Left ventricle myocardium inferior (tissue), 1 donor: ENCODE data around the gene EEA1. TPM values are rescaled to one million over a fixed set of nuclear protein-coding genes. Genes with fewer than 3 reads are reported as not detected.

Source experiments
- DNase-seq: peaks from one replicate; pipeline ENCODE4 v3.0.0-alpha.2; 2020
- H3K27ac ChIP-seq: fragments of 200-600 bp; replicated peaks from 2 replicates; pipeline ENCODE4 v1.8.0; 2021
- H3K27me3 ChIP-seq: fragments of 200-600 bp; 2 replicates; pipeline ENCODE4 v1.8.0; 2021; ENCODE audit warnings: low read depth
- H3K36me3 ChIP-seq: fragments of 200-600 bp; 2 replicates; pipeline ENCODE4 v1.8.0; 2021
- H3K4me1 ChIP-seq: fragments of 200-600 bp; 2 replicates; pipeline ENCODE4 v1.8.0; 2021
- H3K4me3 ChIP-seq: fragments of 200-600 bp; 2 replicates; pipeline ENCODE4 v1.8.0; 2021; ENCODE audit warnings: mild to moderate bottlenecking, moderate library complexity
- H3K9me3 ChIP-seq: fragments of 200-600 bp; replicated peaks from 2 replicates; pipeline ENCODE4 v1.8.0; 2021
- CTCF ChIP-seq: fragments of 200-600 bp; IDR thresholded peaks from 2 replicates; pipeline ENCODE4 v1.8.0; 2021; ENCODE audit warnings: antibody characterized with exemption, mild to moderate bottlenecking, borderline replicate concordance
- intact Hi-C: fragments of 100-400 bp; cut with micrococcal nuclease; formaldehyde crosslinking; loops from one replicate; pipeline ENCODE4 v1.11.0; 2022
- total RNA-seq: library from RNA; stranded (reverse); fragmentation: NEBNext Ultra II Directional; extraction: Animal tissue kit (Norgen Biotek cat#: 25700); gene quantifications from one replicate; pipeline ENCODE4 v1.2.1, GENCODE V29; 2021
- donor health status: DM: no; HTN: yes; CAD: no; lungs with severe emphysema.

The EEA1 gene
- total RNA-seq, 1 donor from 2014 or later: 23.9 TPM

- Histone ChIP-seq H3K27ac (no peak overlapping the region), H3K36me3 (peaks cover 33% of the 10 kb centered on the region), H3K4me3 (no peak overlapping the region), H3K4me1 (peaks cover 12% of the 10 kb centered on the region), H3K9me3 (no peaks in the 10 kb centered on the region), H3K27me3 (no peaks in the 10 kb centered on the region)
- intact Hi-C loops: no loop called here
- DNase-seq: no peak
- TF ChIP-seq CTCF: no peak
Observed at GRCh38 chr12:92859650-92860386, 69.3 kb downstream of the EEA1 start.

- TF ChIP-seq CTCF: no peak
- peaks cover 21% of the 10 kb centered on the region for H3K36me3 ChIP-seq
- intact Hi-C loops: no loop called here
- H3K27ac ChIP-seq: no peak overlapping the region
- no peak for DNase-seq
- H3K4me1 ChIP-seq: peaks cover 12% of the 10 kb centered on the region
- H3K4me3 ChIP-seq: no peak overlapping the region
- no peaks in the 10 kb centered on the region for H3K27me3 ChIP-seq
- H3K9me3 ChIP-seq: no peaks in the 10 kb centered on the region
Observed at GRCh38 chr12:92857818-92858217, 71.3 kb downstream of the EEA1 start.

DNA sequence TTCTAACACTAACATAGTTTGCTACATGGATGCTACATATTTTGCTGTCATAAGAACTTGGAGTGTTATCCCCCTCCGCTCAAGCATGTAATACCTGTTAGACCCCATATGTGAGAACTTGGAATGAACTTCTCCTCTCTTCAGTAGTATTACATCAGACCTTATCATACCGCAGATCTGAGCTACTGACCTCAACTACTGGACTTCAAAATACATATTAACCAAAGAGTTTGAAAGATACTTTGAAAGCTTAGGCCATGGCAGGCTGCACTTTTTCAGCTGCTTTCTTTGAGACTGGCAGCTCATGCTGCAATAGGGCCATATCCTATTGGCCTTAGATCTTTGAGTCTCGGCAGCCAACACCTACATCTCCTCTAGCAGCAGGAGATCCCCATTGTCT, 74.8 kb downstream of the EEA1 start:
- DNase-seq: no peak
- Histone ChIP-seq H3K27me3 (no peaks in the 10 kb centered on the region), H3K4me3 (no peak overlapping the region), H3K4me1 (no peaks in the 10 kb centered on the region), H3K9me3 (no peaks in the 10 kb centered on the region), H3K36me3 (peaks cover 40% of the 10 kb centered on the region), H3K27ac (no peak overlapping the region)
- intact Hi-C loops: no loop called here
- no peak for TF ChIP-seq CTCF

DNA sequence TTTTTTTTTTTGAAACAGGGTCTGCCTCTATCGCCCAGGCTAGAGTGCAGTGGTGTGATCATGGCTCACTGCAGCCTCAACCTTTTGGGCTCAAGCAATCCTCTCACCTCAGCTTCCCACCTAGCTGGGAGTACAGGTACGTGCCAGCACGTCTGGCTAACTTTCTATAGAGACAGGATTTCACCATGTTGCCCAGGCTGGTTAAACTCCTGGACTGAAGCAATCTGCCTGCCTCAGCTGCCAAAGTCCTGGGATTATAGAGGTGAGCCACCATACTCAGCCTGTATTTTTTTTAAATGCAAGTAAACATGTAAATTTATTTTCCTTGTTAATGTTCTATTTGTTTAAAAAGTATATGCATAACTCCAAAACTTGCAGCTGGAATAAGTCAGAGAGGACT, 80.4 kb downstream of the EEA1 start:
- no peaks in the 10 kb centered on the region for H3K27me3 ChIP-seq
- peaks cover 29% of the 10 kb centered on the region for H3K36me3 ChIP-seq
- H3K27ac ChIP-seq: no peak overlapping the region
- intact Hi-C loops: no loop called here
- DNase-seq: no peak
- no peak overlapping the region for H3K4me3 ChIP-seq
- no peaks in the 10 kb centered on the region for H3K4me1 ChIP-seq
- TF ChIP-seq CTCF: no peak
- no peaks in the 10 kb centered on the region for H3K9me3 ChIP-seq

- H3K9me3 ChIP-seq: no peaks in the 10 kb centered on the region
- H3K27ac ChIP-seq: no peak overlapping the region
- TF ChIP-seq CTCF: no peak
- intact Hi-C loops: no loop called here
- DNase-seq: no peak
- no peak overlapping the region for H3K4me3 ChIP-seq
- no peaks in the 10 kb centered on the region for H3K27me3 ChIP-seq
- peaks cover 28% of the 10 kb centered on the region for H3K36me3 ChIP-seq
- no peaks in the 10 kb centered on the region for H3K4me1 ChIP-seq
Observed at GRCh38 chr12:92847368-92847767, 81.7 kb downstream of the EEA1 start.
